IPS-18a (cell line): ENCODE data around the gene VAMP5.
A peak's percentile ranks its signal among the peaks of the same experiment; 100 is the strongest.

Experiments used
- H3K27ac ChIP-seq: one replicate; pipeline ENCODE4 v1.5.1; 2013; ENCODE audit warnings: low read length
- H3K27me3 ChIP-seq: one replicate; pipeline ENCODE4 v1.6.1; 2013; ENCODE audit warnings: mild to moderate bottlenecking, low read length; ENCODE audit not compliant: control insufficient read depth, insufficient read depth
- H3K36me3 ChIP-seq: one replicate; pipeline ENCODE4 v1.6.1; 2013; ENCODE audit warnings: low read depth, low read length; ENCODE audit not compliant: control insufficient read depth
- H3K4me1 ChIP-seq: one replicate; pipeline ENCODE4 v1.6.1; 2013; ENCODE audit warnings: low read depth, low read length; ENCODE audit not compliant: control insufficient read depth
- H3K4me3 ChIP-seq: one replicate; pipeline ENCODE4 v1.5.1; 2013; ENCODE audit warnings: low read length
- H3K9ac ChIP-seq: one replicate; pipeline ENCODE4 v1.6.1; 2013; ENCODE audit warnings: mild to moderate bottlenecking, low read length, moderate library complexity
- H3K9me3 ChIP-seq: one replicate; pipeline ENCODE4 v1.6.1; 2013; ENCODE audit warnings: low read depth, low read length; ENCODE audit not compliant: control insufficient read depth

VAMP5 gene

DNA sequence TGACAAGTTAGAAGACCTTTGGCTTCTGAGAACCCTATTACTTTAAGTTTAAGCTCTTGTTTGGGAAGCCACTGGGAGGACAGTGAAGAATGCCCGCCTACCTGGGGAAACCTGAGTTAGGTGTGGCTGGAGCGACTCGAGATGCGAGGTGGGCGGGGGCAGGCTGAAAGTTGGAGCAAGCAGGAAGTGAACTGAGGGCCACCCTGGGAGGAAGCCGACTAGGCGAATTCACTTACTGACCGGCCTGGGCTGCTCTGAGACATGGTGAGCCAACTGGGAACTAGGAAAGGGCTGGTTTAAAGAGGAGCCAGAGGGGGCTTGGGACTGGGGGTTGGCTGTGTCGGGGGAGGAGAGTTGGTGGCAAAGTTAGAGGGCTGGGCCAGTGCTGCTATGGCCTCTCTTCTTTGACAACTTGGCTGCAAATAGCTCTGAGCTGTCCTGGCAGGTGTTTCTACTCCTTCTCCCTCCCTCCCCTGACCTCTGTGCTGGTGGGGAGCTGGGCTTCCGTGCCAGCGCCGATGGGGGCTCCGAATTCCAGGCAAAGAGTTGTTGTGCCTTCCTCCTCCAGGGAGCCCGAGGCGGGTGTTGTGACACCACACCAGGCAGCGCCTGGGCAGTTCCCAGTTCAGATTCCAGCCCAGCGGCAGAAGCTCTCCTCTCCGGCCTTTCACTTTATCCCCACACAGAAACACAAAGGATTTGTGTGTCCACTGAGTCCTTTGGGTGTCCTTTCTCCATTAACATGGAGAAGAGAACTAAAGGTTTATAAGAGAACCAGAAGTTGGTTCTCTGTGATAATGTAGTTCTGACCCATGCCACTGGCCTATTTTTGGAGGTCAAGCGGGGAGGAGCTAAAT, 6.6 kb upstream of the VAMP5 start, which contains the start of gene VAMP8:
Gene VAMP8 (plus strand): TSS at position 201 of the 857 bp plus-strand sequence. CDS start 61 bp downstream, at position 262.
- Histone ChIP-seq H3K9ac (peak within 1 kb of the TSS; percentile 26), H3K9me3 (no peaks in the 10 kb centered on the region), H3K4me1 (peaks cover 25% of the 10 kb centered on the region), H3K27me3 (peaks cover 23% of the 10 kb centered on the region), H3K4me3 (peak within 1 kb of the TSS; percentile 62), H3K27ac (no peak within 1 kb of the TSS), H3K36me3 (no peaks in the 10 kb centered on the region)

GRCh38 chr2:85578243-85579180, 5.7 kb upstream of the VAMP5 start:
- Histone ChIP-seq H3K27ac (no peak overlapping the region), H3K27me3 (peaks cover 22% of the 10 kb centered on the region), H3K9me3 (no peaks in the 10 kb centered on the region), H3K4me3 (peak overlapping the region; percentile 62), H3K9ac (no peak overlapping the region), H3K4me1 (peaks cover 25% of the 10 kb centered on the region), H3K36me3 (no peaks in the 10 kb centered on the region)

DNA sequence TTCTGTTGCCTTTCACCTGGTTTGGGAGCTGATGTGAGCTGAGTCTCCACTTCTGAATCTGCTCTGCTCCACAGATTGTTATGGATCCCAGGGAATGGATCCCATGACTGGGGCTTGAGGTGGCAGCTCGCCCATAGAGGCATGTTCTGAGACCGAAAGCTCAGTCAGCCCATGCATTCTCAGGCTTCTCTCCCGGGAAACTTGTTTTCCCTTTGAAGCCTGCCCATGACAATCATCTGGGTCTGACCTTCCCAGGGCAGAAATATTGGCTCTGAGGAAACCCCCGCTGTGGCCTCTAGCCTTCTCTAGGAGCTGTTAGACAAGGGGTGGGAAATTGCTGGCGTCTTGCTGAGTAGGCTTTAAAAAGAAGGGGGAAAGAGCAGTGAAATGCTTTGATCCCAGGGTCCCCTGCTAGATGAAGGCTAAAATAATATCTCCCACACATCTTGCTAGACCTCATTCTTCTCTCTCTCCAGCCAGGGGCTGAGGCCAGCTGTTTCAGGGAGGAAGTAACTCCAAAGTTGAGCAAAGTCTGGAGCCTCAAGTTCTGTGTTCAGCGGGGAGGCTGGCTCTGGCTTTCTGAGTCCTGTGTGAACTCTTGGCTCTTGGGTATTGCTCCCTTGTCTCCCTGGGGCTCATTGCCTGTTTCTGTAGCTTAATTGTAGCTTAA, 4.8 kb upstream of the VAMP5 start:
- Histone ChIP-seq H3K4me1 (peaks cover 25% of the 10 kb centered on the region), H3K4me3 (peak overlapping the region; percentile 10), H3K9ac (no peak overlapping the region)

GRCh38 chr2:85580206-85580605, 4.0 kb upstream of the VAMP5 start:
- H3K36me3 ChIP-seq = no peaks in the 10 kb centered on the region
- H3K4me3 ChIP-seq = no peak overlapping the region
- H3K4me1 ChIP-seq = peaks cover 29% of the 10 kb centered on the region
- no peak overlapping the region for H3K27ac ChIP-seq
- H3K9me3 ChIP-seq = no peaks in the 10 kb centered on the region
- peaks cover 37% of the 10 kb centered on the region for H3K27me3 ChIP-seq
- H3K9ac ChIP-seq = no peak overlapping the region

More for the DNA sequence above, 4.8 kb upstream of the VAMP5 start:
- H3K27me3 ChIP-seq = peaks cover 29% of the 10 kb centered on the region
- no peaks in the 10 kb centered on the region for H3K36me3 ChIP-seq
- no peaks in the 10 kb centered on the region for H3K9me3 ChIP-seq
- H3K27ac ChIP-seq = no peak overlapping the region

GRCh38 chr2:85582492-85582891, 1.7 kb upstream of the VAMP5 start:
- Histone ChIP-seq H3K27ac (no peak overlapping the region), H3K4me1 (peaks cover 27% of the 10 kb centered on the region), H3K27me3 (peaks cover 44% of the 10 kb centered on the region), H3K9ac (no peak overlapping the region), H3K36me3 (no peaks in the 10 kb centered on the region), H3K9me3 (no peaks in the 10 kb centered on the region), H3K4me3 (no peak overlapping the region)

DNA sequence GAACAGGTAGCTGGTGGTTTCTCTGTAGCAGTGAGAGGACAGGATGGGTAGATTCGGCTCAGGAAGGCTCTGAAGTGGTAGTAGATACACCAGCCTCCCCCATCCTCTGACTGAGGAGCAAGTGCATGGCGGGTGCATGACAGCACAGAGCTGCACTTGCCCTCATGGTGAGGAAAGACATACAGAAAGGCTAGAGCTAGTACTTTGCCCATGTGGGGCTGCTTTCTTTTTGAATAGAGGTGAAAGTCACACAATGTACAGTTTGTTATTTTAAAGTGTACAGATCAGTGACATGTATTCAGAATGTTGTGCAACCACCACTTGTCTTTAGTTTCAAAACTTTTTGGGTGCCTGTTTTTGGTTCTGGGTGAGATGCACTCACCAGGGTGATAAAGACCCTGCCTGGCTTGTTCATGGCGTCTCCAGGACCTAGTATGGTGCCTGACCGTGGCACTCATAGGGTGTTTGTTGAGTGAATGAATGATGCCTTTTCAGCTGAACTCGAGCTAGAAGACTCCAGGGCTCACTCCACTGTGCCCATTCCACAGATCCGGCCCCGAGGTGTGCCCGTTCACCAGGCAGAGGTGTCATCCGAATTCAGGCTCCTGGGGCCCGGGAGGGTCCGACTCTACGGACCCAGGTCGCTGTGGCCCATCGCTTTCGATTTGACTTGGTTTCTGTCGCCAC, 421 bp upstream of the VAMP5 start:
- Histone ChIP-seq H3K9me3 (no peaks in the 10 kb centered on the region), H3K4me3 (peak overlapping the region; percentile 52), H3K36me3 (no peaks in the 10 kb centered on the region), H3K4me1 (peaks cover 14% of the 10 kb centered on the region), H3K27me3 (peaks cover 44% of the 10 kb centered on the region), H3K27ac (no peak overlapping the region), H3K9ac (no peak overlapping the region)

- Histone ChIP-seq H3K9me3 (no peaks in the 10 kb centered on the region), H3K4me3 (peak overlapping the region; percentile 52), H3K9ac (no peak overlapping the region), H3K27me3 (peaks cover 46% of the 10 kb centered on the region), H3K27ac (no peak overlapping the region), H3K36me3 (no peaks in the 10 kb centered on the region), H3K4me1 (peaks cover 4% of the 10 kb centered on the region)
Measured at GRCh38 chr2:85584857-85585780, 888 bp downstream of the VAMP5 start.

DNA sequence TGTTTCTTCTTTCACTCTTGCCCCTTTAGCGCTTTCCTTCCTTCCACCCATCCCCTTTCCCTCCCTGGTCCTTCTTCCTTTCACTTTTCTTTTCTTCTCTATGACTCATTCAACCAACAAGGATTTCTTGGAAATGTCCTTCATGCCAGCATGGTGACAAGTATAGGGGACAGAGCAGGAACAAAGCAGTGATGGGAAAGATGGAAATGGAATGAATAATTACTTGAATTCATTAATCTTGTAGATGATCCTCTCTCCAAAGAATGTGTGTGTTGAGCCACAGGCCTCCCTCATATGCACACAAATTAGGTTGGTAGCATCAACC, 1.5 kb downstream of the VAMP5 start:
- peaks cover 52% of the 10 kb centered on the region for H3K27me3 ChIP-seq
- H3K4me3 ChIP-seq = no peak overlapping the region
- H3K9ac ChIP-seq = no peak overlapping the region
- H3K4me1 ChIP-seq = peaks cover 4% of the 10 kb centered on the region
- H3K36me3 ChIP-seq = no peaks in the 10 kb centered on the region
- no peak overlapping the region for H3K27ac ChIP-seq
- H3K9me3 ChIP-seq = no peaks in the 10 kb centered on the region

GRCh38 chr2:85588236-85588635, 4.0 kb downstream of the VAMP5 start:
- Histone ChIP-seq H3K9me3 (no peaks in the 10 kb centered on the region), H3K27me3 (peaks cover 45% of the 10 kb centered on the region), H3K4me1 (peaks cover 4% of the 10 kb centered on the region), H3K4me3 (no peak overlapping the region), H3K27ac (no peak overlapping the region), H3K9ac (no peak overlapping the region), H3K36me3 (no peaks in the 10 kb centered on the region)

- H3K9me3 ChIP-seq = no peaks in the 10 kb centered on the region
- no peak overlapping the region for H3K9ac ChIP-seq
- no peaks in the 10 kb centered on the region for H3K36me3 ChIP-seq
- no peak overlapping the region for H3K27ac ChIP-seq
- no peak overlapping the region for H3K4me3 ChIP-seq
- H3K27me3 ChIP-seq = peaks cover 41% of the 10 kb centered on the region
- peaks cover 4% of the 10 kb centered on the region for H3K4me1 ChIP-seq
Measured at GRCh38 chr2:85588645-85589044, 4.4 kb downstream of the VAMP5 start.
